Neural crest cell (in vitro differentiated cells): ENCODE measurements around the gene MGAT5B. TPM values are rescaled to one million over a fixed set of nuclear protein-coding genes. Genes with fewer than 3 reads are reported as not detected.

Experiments used
- DNase-seq: peaks from one replicate; pipeline ENCODE4 v3.0.0; 2021; ENCODE audit warnings: low read depth, mixed read lengths, low spot score
- H3K27ac Mint-ChIP-seq: one replicate; pipeline ENCODE4 v1.8.0; 2021; ENCODE audit warnings: mild to moderate bottlenecking, mixed read lengths; ENCODE audit not compliant: unreplicated experiment
- H3K27me3 Mint-ChIP-seq: 2 replicates; pipeline ENCODE4 v1.8.0; 2021; ENCODE audit warnings: low read depth, mild to moderate bottlenecking, mixed read lengths
- H3K36me3 Mint-ChIP-seq: 2 replicates; pipeline ENCODE4 v1.8.0; 2021; ENCODE audit warnings: low read depth, mild to moderate bottlenecking, mixed read lengths
- H3K4me1 Mint-ChIP-seq: 2 replicates; pipeline ENCODE4 v1.8.0; 2021; ENCODE audit warnings: mixed read lengths
- H3K4me3 Mint-ChIP-seq: one replicate; pipeline ENCODE4 v1.8.0; 2021; ENCODE audit warnings: mild to moderate bottlenecking, mixed read lengths
- H3K9me3 Mint-ChIP-seq: 2 replicates; pipeline ENCODE4 v1.8.0; 2021; ENCODE audit warnings: mixed read lengths
- CTCF ChIP-seq: fragments of 200-600 bp; sonication (generic); conservative IDR thresholded peaks from 2 replicates; pipeline ENCODE4 v1.5.0; 2021; ENCODE audit warnings: antibody characterized with exemption, mild to moderate bottlenecking
- total RNA-seq: library from RNA; stranded (reverse); gene quantifications from 2 replicates; pipeline ENCODE4 v1.2.1, GENCODE V29; 2021

MGAT5B gene
- total RNA-seq, 1 donor from 2014 or later, result 14.6 TPM

- no peak for DNase-seq
- Mint-ChIP-seq H3K9me3 (no peaks in the 10 kb centered on the region), H3K4me1 (peaks cover 18% of the 10 kb centered on the region), H3K27me3 (peaks cover 24% of the 10 kb centered on the region), H3K36me3 (peaks cover under 1% of the 10 kb centered on the region), H3K27ac (no peak overlapping the region), H3K4me3 (peak overlapping the region; percentile 88)
- no peak for TF ChIP-seq CTCF
These were observed 678 bp downstream of the MGAT5B start for GRCh38 chr17:76868669-76869495.

- no peak for DNase-seq
- TF ChIP-seq CTCF, result no peak
- Mint-ChIP-seq H3K4me1 (peaks cover 18% of the 10 kb centered on the region), H3K9me3 (no peaks in the 10 kb centered on the region), H3K27ac (no peak overlapping the region), H3K27me3 (peaks cover 24% of the 10 kb centered on the region), H3K4me3 (peak overlapping the region; percentile 38), H3K36me3 (peaks cover 3% of the 10 kb centered on the region)
These were observed 1.5 kb downstream of the MGAT5B start for GRCh38 chr17:76869496-76870376.

GRCh38 chr17:76870377-76870714 is 2.1 kb downstream of the MGAT5B start:
- Mint-ChIP-seq H3K27ac (no peak overlapping the region), H3K27me3 (peaks cover 24% of the 10 kb centered on the region), H3K9me3 (no peaks in the 10 kb centered on the region), H3K4me1 (peaks cover 18% of the 10 kb centered on the region), H3K4me3 (peak overlapping the region; percentile 38), H3K36me3 (peaks cover 7% of the 10 kb centered on the region)
- TF ChIP-seq CTCF, result no peak
- DNase-seq, result no peak

GRCh38 chr17:76871668-76872067 is 3.5 kb downstream of the MGAT5B start:
- DNase-seq, result no peak
- peaks cover 8% of the 10 kb centered on the region for H3K36me3 Mint-ChIP-seq

More at GRCh38 chr17:76871668-76872067, 3.5 kb downstream of the MGAT5B start:
- Mint-ChIP-seq H3K27ac (no peak overlapping the region), H3K4me1 (peaks cover 18% of the 10 kb centered on the region), H3K27me3 (peaks cover 24% of the 10 kb centered on the region), H3K9me3 (no peaks in the 10 kb centered on the region), H3K4me3 (peak overlapping the region; percentile 56)
- TF ChIP-seq CTCF, result no peak
